GM19193 (cell line): ENCODE data around the gene TACC2.

Source experiments
- POLR2A ChIP-seq: IDR thresholded peaks from 4 replicates; pipeline ENCODE4 v1.6.1; 2011; ENCODE audit not compliant: insufficient read depth, insufficient read length; ENCODE audit errors: extremely low read depth

The TACC2 gene

DNA sequence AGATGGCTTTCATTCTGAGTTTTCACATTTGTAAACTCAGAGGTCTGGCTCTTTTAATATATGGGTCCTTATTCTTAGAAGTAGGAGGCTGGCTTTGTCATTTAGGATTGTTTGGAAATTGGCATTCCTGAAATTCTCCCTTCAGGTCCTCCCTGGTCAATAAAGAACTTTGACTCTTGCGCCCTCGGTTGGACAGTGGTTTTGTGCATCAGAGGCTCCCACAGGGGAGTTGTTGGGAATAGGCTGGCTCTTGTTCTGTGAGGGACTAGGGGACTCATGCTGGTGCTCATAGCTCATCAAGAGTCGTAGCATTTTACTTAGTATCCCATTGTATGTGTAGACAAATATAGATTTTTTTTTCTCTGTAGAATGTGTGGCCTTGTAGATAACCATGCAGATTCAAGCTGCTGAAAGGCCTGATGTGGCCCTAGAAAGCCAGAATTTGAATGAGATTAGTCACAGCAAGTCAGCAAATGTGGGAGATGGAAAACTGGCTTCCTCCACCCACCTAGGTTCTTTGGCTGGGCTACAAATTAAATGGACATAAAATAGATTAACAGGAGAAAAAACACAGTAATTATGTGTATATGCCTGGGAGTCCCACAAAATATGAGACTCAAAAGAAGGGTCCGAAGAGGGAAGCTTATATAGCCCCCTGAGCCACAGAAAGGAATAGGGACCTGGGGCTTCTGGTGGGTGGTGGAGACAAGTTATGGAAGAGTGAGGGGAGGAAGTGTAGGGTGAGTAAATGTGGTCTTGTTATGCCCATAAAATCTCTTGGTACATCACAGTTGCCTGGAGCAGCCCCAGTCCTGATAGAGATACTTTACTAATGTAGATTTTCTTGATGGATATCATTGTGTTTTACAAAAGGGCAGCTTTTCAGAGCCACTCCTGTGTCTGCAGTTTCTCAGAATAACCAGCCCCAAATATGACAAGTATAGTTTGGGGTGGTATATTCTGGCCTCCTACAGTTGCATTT is 187.6 kb downstream of the TACC2 start:
- no peak for TF ChIP-seq POLR2A

DNA sequence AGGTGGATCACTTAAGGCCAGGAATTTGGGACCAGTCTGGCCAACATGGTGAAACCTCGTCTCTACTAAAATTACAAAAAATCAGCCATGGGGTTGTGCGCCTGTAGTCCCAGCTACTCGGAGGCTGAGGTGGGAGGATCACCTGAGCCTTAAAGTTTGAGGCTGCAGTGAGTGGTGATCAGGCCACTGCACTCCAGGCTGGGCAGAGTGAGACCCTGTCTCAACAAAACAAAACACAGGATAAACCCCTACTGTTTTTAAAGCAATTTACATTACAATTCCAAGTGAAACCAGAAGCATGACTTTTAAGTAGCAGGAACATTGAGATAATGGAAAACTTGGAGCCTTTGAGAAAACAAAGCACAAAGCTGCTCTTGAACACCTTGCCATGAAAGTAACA is 189.7 kb downstream of the TACC2 start:
- no peak for TF ChIP-seq POLR2A

DNA sequence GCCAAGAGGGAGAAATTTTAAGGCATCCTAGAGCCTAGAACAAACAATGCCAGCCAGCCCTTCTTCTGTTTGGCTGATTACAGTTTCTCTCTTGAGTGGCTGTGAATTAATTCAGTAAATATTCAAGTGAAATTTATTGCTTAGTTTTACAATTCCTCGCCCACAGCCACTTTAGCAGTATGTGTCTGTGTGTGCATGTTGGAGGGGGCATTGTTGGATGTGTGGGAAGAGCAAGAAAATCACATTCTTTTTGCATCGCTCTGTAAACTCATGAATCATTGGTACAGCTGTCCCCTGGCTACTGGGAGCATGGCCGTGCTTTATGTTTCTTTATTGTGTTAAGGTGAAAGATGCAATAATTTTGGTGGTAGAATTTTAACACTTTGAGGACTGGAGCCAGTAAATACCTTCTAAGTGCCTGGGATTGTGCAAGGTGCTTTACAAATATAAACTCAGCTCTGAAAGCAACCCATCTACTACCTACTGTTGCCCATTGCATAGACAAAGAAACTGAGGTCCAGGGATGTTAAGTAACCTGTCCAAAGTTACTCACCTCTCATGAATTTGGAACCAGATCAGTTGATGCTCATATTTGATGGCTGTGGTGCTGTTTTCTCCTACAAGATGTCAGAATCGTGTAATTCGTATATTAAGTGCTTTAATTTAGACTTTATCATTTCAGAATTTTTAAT is 192.2 kb downstream of the TACC2 start:
- no peak for TF ChIP-seq POLR2A

DNA sequence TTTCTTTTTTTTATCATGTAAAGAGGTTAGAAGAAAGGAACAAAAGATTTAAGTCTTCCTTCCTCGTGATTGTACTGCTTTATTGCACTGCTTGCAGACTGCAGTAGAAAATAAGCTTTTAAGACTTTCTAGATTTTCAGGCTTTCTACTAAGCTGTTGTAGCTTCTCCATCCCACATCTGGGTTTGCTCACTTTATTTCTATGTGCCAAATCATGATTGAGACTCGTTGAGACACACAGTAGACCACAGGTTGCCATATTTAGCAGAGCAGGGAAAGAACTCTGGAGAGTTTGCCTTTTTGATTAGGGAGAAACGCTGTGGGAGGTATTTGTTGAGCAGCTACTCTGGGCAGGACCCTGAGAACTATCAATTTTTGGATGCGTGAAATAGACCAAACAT is 192.9 kb downstream of the TACC2 start:
- no peak for TF ChIP-seq POLR2A

DNA sequence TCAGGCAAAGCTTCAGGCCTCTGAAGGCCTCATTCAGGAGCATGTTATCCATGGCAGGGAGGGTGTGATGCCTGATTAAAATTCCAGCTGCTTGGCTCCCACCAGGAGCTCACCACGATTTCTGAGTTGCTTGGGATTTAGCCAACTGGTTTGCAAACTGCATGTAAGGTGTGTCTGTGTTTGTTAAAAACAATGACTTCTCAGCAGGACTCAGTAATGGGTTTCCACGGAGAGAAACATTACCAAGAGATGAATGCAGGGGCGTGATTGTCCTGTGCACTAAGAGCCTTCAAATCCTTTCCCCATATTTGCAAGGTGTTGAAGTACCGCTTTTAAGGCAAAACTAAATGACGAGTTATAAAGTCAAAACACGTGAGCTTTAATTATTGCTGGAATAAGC is 193.3 kb downstream of the TACC2 start:
- TF ChIP-seq POLR2A = no peak

DNA sequence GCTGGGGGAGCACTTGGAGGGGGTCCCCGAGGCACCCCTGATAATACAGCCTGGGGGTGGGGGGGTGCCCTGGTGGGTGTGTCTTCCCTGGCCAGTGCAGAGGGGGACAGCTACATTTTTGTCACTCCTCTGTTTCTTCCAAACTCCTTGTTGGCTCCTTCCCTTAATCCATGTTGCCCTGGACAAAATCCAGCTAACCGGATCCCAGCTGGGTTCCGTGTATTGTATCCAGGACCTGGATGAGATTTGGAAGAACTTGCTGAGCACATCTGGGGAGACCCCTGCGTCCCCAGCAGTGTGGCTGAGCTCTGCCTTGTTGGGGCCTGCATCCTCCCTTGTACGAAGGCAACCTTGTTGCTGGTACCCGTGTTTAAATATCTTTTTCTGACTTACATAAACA is 195.3 kb downstream of the TACC2 start:
- TF ChIP-seq POLR2A = no peak

DNA sequence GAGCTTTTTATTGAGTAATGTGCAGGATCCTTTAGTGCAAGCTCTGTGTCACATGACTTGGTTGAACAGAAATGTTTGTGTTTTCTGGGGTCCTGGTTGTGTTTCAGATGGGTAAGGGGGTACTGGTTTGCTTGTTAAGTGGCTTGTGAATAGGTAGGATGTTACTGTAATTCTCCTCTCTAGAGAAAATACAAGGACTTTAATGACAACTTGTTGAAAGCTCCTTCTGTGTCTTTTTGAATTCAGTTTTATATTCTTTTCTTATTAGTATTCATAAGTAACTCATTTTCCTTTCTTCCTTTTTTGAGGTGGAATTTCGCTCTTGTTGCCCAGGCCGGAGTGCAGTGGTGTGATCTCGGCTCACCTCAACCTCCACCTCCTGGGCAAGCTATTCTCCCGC is 196.7 kb downstream of the TACC2 start:
- no peak for TF ChIP-seq POLR2A

DNA sequence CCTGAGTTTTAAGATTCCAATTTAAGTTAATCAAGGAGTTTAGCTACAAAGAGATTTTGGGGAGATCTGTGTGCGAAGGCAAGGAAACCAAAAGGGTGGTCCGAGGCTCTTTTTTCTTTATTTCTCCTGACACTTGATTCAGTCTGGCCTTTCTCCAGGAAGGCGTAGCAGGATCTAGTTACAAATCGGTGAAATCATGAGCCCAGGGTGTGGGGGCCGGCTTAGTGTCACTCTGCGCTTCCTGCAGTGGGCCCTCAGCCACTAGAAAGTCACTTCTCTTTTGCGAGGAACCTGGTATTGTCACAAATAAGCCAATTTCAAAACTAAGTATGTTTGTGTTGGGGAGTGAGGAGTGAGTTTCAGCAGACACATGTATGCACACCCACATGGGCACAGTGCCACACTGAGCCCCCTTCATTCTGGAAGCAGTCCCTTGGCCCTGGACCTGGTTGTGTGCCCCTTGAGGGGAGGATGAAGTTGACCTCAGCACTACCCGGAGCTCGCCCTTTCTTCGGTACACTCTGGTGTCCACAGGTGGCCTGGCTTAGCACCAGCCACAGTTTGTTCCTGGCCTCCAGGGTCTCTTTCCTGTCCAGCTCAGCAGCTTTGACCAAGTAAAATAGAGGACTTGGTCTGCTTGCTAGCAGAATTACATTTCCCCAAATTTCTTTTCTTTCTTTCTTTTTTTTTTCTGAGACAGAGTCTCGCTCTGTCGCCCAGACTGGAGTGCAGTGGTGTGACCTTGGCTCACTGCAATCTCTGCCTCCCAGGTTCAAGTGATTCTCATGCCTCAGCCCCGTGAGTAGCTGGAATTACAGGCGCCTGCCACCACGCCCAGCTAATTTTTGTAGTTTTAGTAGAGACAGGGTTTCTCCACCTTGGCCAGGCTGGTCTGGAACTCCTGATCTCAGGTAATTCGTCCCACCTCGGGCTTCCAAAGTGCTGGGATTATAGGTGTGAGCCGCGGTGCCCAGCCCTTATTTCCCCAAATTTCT is 198.2 kb downstream of the TACC2 start:
- TF ChIP-seq POLR2A = no peak

DNA sequence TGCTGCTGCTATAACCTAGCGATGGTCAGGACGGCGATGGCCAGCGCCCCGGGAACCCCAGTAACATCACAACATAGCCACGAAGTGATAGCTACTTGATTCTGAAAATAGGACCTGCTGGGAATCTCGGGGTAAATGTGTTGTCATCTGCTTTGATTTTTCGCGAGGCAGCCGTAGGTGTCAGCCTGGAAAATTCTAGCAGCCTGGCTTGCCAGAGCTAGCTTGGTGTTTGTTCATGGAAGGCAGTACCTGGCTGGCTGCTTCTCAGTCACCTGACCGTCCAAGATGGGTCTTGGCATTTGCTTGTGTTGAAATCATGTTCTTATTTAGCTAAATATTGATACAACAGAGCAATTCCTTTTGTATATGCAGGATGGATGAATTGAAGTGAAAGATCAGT is 199.7 kb downstream of the TACC2 start:
- no peak for TF ChIP-seq POLR2A

DNA sequence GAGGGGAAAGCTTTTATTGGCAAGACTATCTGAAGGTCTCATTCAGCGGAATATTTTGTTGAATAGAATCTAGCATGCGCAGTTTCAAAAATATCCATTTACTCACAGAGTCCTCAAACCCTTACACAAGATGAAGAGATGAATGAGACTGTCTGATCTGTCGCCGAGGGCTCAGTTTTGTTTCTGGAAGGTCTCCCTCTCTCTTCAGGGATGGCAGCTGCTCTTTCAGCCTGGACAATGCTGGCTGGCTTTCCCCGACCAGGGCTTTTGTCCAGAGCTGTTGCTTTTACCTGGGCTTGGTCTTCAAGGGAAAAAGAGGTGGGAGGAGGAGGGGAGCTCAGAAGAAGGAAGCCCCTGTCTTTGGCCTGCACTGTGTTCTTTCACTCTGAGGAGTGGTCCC is 200.2 kb downstream of the TACC2 start:
- no peak for TF ChIP-seq POLR2A

DNA sequence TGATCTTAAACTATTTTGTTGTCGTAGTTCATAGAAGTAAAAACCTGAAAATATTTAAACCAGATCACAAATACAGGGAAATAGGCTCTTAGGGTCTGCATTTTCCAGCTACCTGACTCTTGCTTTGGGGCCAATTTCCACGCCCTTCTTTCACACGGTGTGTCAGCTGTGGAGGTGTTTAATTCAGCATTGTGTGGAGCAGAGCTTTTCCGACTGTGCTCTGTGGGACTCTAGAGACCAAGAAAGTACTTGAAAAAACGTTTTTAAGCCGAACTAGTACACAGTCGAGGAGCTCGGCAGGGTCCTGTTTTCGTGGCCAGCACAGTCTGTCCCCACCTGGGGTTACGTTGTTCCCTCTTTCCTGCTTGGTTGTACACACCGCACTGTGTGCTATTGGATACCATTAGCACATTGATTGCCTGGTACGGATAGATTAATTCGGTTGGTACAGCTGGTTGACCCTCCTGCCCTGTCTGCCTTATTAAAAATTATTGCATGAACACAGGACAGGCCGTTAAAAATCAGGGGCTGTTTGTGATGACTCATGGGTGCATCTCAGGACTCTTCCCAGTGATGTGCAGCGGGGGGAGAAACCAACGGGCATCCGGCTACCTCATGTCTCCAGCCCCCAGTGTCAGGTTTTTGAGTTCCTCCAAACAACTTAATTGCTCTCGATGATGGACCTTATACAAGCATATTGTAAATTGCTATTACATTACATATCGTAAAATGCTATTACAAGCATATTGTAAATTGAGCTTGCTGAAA is 201.4 kb downstream of the TACC2 start:
- TF ChIP-seq POLR2A = no peak

DNA sequence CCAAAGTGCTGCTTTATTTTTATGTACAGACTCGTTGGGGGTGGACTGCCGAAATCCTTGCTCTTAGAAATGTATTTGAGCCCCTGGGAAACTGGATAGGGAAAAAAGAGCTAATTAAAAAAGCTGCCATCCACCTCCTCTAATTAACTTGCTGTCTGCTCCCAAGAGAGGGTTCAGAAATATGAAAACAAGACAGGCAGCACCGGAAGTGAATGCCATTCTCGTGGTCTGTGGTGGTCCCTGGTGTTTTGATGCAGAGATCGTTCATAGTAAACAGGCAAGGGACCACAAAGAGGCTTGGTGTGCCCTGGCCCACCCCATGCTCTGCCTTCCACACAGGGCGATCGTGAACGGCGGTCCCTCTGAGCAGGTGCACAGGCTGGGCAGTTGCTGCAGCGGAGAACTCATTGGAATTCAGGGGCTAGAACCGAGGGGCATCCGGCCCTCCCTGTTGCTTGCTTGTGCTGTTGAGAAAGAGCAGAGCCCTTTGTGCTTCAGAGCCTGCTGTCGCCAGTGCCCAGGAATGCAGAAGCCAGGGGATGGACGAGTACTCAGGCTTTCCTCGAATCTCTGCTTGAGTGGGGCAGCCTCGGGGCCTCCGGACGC is 203.1 kb downstream of the TACC2 start:
- TF ChIP-seq POLR2A = no peak

DNA sequence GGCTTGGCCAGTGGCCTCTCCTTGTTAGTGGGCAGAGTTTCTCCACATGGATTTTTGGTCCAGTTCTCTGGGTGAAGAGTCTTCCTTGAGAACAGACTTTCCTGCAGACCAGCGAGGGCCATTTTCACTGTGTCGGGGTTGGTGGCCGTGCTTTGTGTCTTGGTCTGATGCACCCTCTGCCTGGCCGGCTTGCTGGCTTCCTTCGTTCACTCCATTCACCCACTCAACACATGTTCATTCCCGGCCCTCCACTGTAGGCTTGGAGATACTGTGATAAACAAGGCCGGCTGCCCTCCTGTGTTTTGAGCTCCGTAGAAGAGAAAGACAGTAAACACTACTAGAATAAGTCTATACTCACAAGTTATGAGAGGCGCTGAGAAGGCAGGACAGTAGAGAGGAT is 205.3 kb downstream of the TACC2 start:
- TF ChIP-seq POLR2A = no peak

DNA sequence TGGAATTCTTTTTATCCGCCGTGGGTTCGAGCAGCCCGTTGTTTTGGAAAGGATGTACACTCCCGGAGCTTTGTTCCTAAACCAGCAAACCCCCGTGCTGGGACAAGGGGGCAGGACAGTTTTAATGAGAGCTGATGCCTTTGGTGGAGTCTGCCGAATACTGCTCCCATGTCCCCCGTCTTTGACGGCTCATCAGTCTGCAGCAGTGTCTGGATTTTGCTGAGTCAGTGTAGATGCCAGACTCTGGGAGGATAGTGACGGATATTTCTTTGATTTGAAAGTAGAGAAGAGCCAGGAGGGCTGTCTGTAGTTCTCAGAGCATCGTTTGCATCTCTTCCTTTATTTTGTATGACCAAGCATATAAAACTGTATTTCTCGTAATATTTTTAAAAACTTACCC is 207.3 kb downstream of the TACC2 start:
- no peak for TF ChIP-seq POLR2A
